Osteoblast (primary cell): ENCODE results near the gene SEMA3C. TPM values are rescaled to one million over a fixed set of nuclear protein-coding genes. Genes with fewer than 3 reads are reported as not detected.

ENCODE experiments used
- DNase-seq: peaks from one replicate; pipeline ENCODE4 v3.0.0; 2011; ENCODE audit warnings: low spot score, mixed read lengths; ENCODE audit not compliant: insufficient read length; ENCODE audit errors: missing footprints
- H2AFZ ChIP-seq: 2 replicates; pipeline ENCODE4 v1.6.0; 2011; ENCODE audit warnings: mild to moderate bottlenecking, low read length
- H3K27ac ChIP-seq: 2 replicates; pipeline ENCODE4 v1.5.1; 2011; ENCODE audit warnings: mild to moderate bottlenecking, low read depth, low read length, moderate library complexity
- H3K27me3 ChIP-seq: 2 replicates; pipeline ENCODE4 v1.6.0; 2012; ENCODE audit warnings: mild to moderate bottlenecking, control low read depth, inconsistent platforms, low read length, moderate library complexity; ENCODE audit not compliant: insufficient read depth
- H3K36me3 ChIP-seq: 2 replicates; pipeline ENCODE4 v1.5.1; 2011; ENCODE audit warnings: mild to moderate bottlenecking, low read length, control low read depth, moderate library complexity; ENCODE audit not compliant: insufficient read depth
- H3K4me1 ChIP-seq: 2 replicates; pipeline ENCODE4 v1.5.1; 2011; ENCODE audit warnings: mild to moderate bottlenecking, low read length, control low read depth, moderate library complexity; ENCODE audit not compliant: insufficient read depth
- H3K4me2 ChIP-seq: 2 replicates; pipeline ENCODE4 v1.6.0; 2011; ENCODE audit warnings: mild to moderate bottlenecking, low read length; ENCODE audit not compliant: insufficient read depth
- H3K4me3 ChIP-seq: fragments of 200-600 bp; sonication (generic); 3 replicates; pipeline ENCODE4 v1.5.1; 2012; ENCODE audit warnings: mild to moderate bottlenecking, low read length, inconsistent platforms; ENCODE audit not compliant: insufficient read depth
- H3K79me2 ChIP-seq: 2 replicates; pipeline ENCODE4 v1.6.0; 2012; ENCODE audit warnings: mild to moderate bottlenecking, low read length, control low read depth, inconsistent platforms; ENCODE audit not compliant: insufficient read depth
- H3K9me3 ChIP-seq: 2 replicates; pipeline ENCODE4 v1.5.1; 2011; ENCODE audit warnings: low read depth, low read length, control low read depth
- H4K20me1 ChIP-seq: 2 replicates; pipeline ENCODE4 v1.6.0; 2012; ENCODE audit warnings: mild to moderate bottlenecking, low read length, control low read depth; ENCODE audit not compliant: insufficient read depth
- CTCF ChIP-seq: IDR thresholded peaks from 2 replicates; pipeline ENCODE4 v1.5.1; 2011; ENCODE audit warnings: mild to moderate bottlenecking, low read depth, low read length, moderate library complexity; ENCODE audit errors: extremely low read depth
- total RNA-seq: library from RNA; depleted of rRNA; stranded (reverse); fragments of >200 nt; gene quantifications from 2 replicates; pipeline ENCODE4 v1.2.3, GENCODE V29; 2012

Gene SEMA3C
- total RNA-seq, 1 donor = 388 TPM

DNA sequence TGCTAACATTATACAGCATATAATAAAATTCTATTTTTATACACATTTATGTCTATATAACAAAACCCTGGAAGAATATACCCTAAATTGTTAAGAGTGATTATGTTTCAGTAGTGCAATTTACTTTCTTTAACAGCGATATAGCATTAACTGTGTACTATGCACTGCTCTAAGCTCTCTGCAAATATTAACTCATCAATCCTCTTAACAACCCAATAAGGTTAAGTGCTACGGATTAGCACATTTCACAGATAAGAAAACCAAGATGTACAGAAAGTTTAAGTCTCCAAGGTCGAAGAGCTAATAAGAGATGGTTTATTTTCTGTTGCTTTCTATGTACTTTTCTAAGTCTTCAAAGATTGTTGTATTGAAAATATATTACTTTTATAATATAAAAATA is 95.8 kb downstream of the SEMA3C start:
- Histone ChIP-seq H3K27ac (no peak overlapping the region), H3K4me2 (no peak overlapping the region), H4K20me1 (no peaks in the 10 kb centered on the region), H3K79me2 (peaks cover 4% of the 10 kb centered on the region), H2AFZ (no peak overlapping the region), H3K4me3 (no peak overlapping the region), H3K4me1 (peaks cover 15% of the 10 kb centered on the region), H3K9me3 (no peaks in the 10 kb centered on the region), H3K27me3 (no peaks in the 10 kb centered on the region), H3K36me3 (peaks cover 27% of the 10 kb centered on the region)
- no peak for DNase-seq
- TF ChIP-seq CTCF = no peak

DNA sequence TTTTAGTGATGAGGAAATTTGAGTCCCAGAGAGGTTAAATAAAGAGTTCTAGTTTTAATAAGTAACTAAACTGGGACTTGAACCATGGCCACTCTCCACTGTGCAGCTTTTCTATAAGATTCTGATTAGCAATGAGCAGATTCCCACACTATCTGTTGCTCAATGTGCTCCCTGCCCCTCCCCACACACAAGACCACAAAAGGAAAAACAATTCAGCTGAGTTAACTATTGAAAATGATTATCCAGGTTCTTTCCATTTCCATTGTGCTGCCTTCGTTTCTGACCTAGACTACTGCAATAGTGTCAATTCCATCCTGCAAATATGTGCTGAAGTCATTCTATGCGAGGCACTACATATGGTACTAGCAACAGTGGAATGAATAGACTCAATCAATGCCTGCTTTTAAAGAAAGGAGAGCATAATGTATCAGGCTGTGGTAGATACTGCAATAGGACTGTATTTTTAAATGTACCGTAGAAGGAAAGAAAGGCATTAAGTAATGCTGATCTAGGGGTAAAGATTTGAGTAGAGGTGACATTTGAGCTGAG is 97.0 kb downstream of the SEMA3C start:
- H3K27ac ChIP-seq = no peak overlapping the region
- H3K4me1 ChIP-seq = peaks cover 3% of the 10 kb centered on the region
- no peak for DNase-seq
- H2AFZ ChIP-seq = no peak overlapping the region
- no peak for TF ChIP-seq CTCF
- no peak overlapping the region for H3K4me3 ChIP-seq
- no peaks in the 10 kb centered on the region for H3K27me3 ChIP-seq
- H3K36me3 ChIP-seq = peaks cover 27% of the 10 kb centered on the region
- no peaks in the 10 kb centered on the region for H4K20me1 ChIP-seq
- H3K9me3 ChIP-seq = no peaks in the 10 kb centered on the region
- no peak overlapping the region for H3K4me2 ChIP-seq
- H3K79me2 ChIP-seq = peaks cover 4% of the 10 kb centered on the region

DNA sequence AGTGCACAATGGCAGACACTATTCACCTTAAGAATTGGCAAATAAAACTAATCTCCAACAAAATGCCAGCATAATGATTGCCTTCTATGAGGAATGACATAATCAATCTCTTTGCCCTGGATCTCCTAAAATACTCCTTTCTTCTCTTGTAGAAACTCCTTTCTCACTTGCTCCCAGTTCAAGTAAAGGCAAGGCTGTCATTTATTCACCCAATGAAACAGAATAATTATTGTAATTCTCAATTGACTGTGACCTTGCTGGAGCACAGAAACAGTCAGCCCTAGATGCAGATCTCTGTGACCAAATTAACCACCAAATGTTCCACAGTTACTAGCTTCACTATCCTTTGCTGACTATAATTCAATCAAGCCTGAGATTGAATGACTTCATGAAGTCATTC is 99.3 kb downstream of the SEMA3C start:
- H3K9me3 ChIP-seq = no peaks in the 10 kb centered on the region

DNA sequence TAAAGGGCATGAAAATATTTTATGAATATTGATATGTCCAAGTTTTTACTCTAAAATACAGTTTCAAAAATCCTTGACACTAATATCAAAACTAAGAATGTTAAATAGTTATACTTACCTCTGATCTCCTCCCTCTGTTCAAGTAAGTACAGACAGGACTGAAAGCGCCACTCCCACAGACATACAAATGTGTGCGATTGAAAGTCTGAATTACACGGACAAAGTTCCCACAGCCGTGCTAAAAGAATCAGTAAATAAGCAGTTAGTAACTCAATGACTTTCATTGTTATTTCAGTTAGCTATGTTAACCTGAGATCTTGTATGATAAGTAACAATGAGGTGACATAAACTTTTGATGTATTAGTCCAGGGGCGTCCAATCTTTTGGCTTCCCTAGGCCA is 100.7 kb downstream of the SEMA3C start:
- Histone ChIP-seq H4K20me1 (no peaks in the 10 kb centered on the region), H3K4me3 (no peak overlapping the region), H3K4me2 (no peak overlapping the region), H2AFZ (no peak overlapping the region), H3K9me3 (no peaks in the 10 kb centered on the region), H3K4me1 (peaks cover 3% of the 10 kb centered on the region), H3K79me2 (peaks cover 4% of the 10 kb centered on the region), H3K27me3 (no peaks in the 10 kb centered on the region), H3K36me3 (peaks cover 6% of the 10 kb centered on the region), H3K27ac (no peak overlapping the region)
- no peak for DNase-seq
- no peak for TF ChIP-seq CTCF

More for the DNA sequence above, 99.3 kb downstream of the SEMA3C start:
- Histone ChIP-seq H3K79me2 (peaks cover 4% of the 10 kb centered on the region), H3K4me3 (no peak overlapping the region), H3K27me3 (no peaks in the 10 kb centered on the region), H3K4me1 (peaks cover 3% of the 10 kb centered on the region), H3K36me3 (peaks cover 10% of the 10 kb centered on the region), H3K4me2 (no peak overlapping the region), H3K27ac (no peak overlapping the region), H2AFZ (no peak overlapping the region), H4K20me1 (no peaks in the 10 kb centered on the region)
- DNase-seq = no peak
- no peak for TF ChIP-seq CTCF
